PC-3 (cell line): Measurements from ENCODE around the gene NEURL3.

Experiments used
- CTCF ChIP-seq: fragments of 300-600 bp; sonication (generic); conservative IDR thresholded peaks from 2 replicates; pipeline ENCODE4 v1.5.1; 2017; ENCODE audit warnings: antibody characterized with exemption, low read depth, mild to moderate bottlenecking, low read length
- EZH2phosphoT487 ChIP-seq: fragments of 300-600 bp; sonication (generic); IDR thresholded peaks from 2 replicates; pipeline ENCODE4 v1.6.1; 2018; ENCODE audit warnings: mild to moderate bottlenecking, antibody characterized with exemption, low read length, borderline replicate concordance

GRCh38 chr2:96471772-96472171, 33.4 kb downstream of the NEURL3 start:
- TF ChIP-seq CTCF (no peak), EZH2phosphoT487 (no peak)
